GM19025 (cell line): ENCODE measurements around the gene AGAP1.

Experiments
- ATAC-seq: cut with Tn5 transposase; IDR thresholded peaks from one replicate; pipeline ENCODE4 v1.9.1; 2021; ENCODE audit warnings: mild to moderate bottlenecking, low read depth, moderate library complexity; ENCODE audit not compliant: unreplicated experiment

AGAP1 gene

DNA sequence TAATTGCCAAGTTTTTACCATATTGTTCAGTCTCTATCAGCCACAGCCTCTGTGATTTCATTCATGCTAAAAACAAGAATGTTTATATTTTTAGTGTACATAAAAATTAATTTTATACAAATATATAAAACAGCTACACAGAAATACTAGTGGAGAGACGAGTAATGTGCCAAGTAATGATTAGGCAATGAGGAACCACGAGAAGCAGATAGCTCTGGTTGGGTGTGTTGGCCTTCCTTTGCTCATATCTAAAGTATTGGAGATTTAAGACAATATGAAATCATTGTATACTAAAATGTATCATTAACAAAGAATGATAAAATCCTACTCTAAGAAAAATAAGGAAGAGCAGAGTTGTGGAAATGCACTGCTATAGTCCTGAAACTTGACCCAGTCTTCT is 326.7 kb downstream of the AGAP1 start:
- ATAC-seq, result no peak

DNA sequence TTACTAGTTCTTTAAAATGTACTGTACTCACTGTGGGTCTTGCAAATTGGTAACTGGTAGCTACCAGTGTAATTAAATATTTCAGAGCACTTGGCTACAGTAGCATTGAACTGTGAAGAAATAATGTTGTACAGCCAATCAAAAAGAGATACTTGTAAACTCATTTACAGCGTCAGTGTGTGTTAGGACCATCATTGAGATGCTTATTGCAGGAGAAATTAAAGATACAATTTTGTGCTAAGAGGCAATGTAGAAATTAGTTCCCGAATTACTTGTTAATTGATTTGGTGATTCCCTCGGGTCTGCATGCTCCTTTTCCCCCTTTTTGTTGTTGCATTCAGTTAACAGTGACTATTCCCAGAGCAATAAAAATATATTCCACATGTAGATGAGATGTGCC is 330.5 kb downstream of the AGAP1 start:
- ATAC-seq, result no peak

DNA sequence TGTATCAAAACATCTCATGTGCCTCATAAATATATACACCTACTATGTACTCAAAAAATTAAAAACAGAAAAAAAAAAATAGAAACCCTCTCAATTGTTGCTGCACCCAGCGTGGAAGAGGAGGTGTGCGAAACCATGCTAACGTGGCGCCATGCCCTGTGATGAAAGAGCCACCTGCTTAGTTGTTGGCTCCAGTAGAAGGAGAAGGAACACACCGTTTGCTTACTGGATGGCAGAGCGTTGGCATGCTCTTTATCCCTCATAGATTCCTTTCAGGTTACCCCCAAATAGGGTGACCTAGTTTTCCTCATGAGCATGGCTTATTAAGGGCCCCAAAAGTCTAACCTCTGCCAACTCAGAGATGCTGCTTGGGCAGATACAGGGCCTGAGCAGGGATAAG is 332.1 kb downstream of the AGAP1 start:
- no peak for ATAC-seq

DNA sequence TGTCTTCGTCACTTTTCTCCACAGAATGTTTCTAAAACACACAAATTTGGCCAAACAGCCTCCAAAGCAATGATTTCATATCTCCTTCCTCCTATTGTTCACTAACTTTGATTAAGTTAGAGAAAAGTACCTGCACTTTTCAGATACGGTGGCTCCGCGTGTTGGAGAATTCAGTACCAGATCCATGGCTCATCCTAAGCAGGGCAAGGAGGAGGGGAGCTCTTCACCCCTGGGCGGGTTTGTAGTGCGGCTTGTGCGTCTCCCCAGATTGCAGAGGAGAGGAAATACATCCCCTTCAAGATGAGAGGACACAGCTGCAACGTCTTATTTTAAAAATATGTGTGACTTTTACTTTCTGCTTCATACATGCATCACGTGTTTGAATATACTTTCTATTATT is 333.0 kb downstream of the AGAP1 start:
- no peak for ATAC-seq

DNA sequence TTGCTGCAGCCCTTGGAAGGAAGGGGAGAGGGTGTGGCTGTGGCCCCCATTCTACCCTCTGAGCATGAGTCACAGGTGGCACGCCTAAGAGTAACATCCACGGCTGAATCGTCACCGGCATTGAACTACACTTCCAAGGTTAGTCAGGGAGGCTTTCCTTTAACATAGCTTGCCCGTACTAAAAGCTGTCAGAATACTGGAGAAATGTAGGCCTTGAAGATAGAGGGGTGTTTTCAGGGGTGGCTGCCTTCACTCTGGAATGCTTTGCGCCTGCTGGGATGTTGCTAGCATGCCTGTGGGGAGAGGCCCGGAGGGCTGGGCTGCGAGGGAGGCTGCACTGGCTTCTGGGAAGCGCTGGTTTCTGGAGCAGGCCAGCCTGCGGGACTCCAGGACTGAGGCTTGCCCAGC is 333.7 kb downstream of the AGAP1 start:
- no peak for ATAC-seq

DNA sequence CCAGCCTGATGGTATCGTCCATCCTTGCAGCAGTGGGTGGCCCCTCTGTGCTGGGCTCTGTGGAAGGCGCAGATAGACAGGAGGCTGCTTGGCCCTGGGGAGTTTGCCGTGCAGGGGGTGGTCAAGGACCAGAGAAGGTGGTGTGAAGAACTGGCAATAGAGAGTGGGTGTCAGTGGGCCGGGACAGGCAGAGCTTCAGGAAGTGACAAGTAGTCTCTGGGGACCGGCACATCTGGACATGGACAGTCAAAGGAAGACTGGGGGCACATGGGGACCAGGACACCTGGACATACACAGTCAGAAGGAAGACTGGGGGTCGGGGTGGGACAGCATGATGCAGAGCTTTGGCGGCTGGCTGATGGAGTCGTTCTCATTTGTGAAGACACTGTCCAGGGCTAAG is 335.9 kb downstream of the AGAP1 start:
- no peak for ATAC-seq

DNA sequence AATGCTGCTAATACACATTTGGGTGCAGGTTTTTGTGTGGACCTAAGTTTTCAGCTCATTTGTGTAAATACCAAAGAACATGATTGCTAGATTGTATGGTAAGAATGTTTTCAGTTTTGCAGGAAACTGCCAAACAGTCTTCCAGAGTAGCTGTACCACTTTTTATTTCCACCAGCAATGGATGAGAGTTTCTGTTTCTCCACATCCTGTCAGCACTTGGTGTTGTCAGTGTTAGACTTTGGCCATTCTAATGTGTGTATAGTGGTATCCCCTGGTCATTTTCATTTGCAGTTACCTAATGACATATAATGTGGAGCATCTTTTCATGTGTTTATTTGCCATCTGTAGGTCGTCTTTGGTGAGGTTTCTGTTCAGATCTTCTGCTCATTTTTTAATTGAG is 337.9 kb downstream of the AGAP1 start:
- ATAC-seq, result no peak

DNA sequence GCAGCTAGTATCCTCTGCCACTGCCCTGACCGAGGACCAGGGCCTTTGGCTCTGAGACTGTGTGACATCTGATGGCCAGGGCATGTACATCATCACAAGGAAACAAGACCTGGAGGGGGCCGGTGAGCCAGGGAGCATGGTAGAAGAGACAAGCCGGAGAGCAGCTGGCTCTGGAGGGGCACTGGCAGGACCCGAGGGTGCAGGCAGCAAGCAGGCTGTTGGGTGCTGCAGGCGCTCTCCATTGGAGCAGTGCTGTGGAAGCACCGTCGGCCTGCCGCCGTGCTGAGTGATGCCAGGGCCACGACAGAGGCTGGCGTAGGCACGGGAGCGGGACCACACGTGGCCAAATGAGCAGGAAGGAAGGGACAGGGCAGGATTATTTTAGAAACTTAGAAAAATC is 339.1 kb downstream of the AGAP1 start:
- no peak for ATAC-seq

DNA sequence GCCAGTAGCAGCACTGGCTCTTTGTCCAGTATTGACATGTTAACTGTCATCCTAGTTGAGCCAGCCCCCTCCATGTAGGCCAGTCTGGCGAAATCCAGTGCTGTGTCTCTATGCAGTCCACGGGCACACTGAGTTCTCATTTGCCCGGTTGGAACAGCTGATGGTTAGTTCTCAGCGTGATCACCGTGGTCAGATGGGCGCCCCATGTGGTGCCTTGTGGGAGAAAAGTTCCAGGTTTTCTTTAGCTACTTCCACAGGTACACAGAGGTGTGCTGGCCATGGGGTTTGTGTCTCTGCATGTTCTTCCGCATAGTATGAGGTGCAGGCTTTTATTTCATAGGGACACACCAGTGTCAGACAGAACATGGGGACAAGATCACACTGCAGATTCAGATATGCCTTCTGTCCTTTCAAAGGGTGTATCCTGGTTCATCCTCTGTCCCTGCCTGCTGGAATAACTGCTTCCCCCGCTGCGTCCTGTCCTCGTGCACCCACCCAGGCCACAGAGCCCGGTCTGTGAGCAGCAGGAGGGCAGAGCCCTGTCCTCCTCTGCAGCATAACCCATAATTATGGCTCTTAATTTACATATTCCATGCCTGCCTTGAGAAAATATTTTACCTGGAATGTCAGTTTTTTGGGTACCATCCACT is 340.3 kb downstream of the AGAP1 start:
- ATAC-seq, result no peak

DNA sequence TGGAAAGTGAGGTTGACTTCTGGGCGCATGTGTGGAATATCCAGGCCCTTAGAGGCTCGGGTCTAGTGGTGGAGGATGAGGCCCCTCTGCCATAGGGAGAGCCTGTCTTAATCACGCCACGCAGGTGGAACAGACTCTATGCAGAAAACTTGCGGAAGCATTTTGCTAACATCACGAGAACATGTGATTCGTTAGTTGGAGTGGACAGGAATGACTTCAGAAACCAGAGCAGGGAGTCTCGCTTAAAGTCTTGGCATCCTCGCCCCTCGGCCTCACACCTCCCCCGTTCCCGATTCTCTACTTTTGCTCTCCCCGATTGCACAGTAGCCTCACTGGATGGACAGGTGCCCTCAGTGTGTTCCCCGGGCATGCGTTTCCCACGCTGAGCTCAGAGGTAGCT is 340.9 kb downstream of the AGAP1 start:
- ATAC-seq, result no peak

DNA sequence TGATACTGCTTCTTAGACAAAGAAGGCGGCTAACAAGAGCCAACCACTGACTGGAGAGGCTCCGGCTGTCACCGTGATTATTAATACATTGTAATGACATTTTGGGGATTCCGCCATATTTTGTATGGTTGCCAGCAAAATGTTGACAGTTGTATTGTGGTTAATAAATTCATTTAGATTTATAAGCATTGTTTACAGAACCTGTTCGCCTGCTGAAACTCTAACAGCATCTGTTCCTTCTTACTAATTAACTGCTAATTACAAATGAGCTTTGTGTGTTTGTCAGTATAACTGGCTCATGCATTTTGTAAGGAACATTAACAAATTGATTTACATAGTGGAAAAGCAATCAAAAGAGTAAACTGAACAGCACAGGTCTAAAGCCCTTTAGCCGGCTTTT is 342.0 kb downstream of the AGAP1 start:
- ATAC-seq, result no peak

DNA sequence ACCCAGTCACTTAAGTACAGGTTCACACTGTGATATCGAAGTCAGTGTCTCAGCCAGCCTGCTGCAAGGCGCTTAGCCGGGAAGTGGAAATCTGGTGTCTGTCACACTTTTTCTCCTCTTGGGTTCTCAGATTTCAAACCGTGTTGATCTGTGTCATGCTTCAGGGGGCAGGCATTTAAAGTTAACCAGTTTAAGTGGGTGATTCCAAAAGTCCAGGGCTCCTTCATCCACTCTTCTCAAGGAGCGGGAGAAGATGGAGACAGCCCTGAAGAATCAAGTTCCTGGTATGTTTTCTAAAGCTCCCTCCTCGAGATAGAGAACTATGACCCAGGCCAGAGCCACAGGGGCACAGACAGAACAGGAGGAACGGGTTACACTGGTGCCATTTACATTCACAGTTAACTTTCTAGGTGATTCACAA is 342.7 kb downstream of the AGAP1 start:
- ATAC-seq, result no peak

DNA sequence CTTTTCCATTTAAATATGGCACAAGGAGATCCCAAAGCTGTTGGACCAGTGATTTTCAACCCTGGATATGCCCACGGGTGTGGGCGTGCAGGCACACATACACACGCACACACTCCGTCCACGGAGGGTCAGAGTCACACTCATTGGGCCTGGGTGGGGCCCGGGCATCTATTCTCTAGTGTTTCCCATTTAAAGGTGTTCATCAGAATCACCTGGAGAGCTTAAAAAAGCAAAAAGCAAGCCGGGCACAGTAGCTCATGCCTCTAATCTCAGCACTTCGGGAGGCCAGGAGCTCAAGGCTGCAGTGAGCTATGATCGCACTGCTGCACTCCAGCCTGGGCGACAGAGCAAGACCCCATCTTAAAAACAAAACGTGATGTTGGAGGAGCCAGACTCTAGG is 345.4 kb downstream of the AGAP1 start:
- no peak for ATAC-seq

DNA sequence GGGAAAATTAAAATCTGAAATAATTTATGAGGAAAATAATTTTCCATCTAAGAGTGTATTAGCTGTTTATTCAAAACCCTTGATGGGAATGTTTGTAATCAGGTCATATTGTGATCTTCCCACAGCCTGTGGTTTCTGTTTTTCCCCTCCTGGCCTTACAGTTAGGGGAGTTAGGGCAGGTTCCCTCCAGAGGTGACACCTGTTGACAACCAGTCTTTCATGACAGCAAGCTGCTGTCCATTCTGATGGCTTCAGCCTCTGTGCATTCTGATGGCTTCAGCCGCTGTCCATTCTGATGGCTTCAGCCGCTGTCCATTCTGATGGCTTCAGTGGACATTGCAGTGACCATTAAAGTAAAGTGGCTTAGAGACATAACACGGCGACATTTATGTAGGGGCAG is 346.1 kb downstream of the AGAP1 start:
- ATAC-seq, result no peak

DNA sequence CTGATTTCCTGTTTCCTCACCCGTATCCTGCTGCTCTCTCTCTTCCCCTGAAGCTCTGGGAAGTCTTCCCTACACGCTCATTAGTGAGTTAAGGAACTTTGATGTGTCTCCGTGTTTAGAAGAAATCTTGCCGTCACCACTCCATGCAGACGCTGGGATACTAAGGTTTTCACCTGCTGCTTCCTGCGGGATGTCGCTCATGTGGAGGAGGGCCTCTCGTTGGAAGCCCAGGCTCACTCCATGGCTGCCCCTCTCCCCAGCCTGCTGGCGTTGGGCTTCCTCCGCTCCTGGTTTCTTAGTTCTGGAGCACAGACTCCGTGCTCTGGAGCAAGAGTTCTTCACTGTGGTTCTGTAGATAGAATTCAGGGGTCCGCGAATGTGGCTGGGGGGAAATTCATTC is 348.0 kb downstream of the AGAP1 start:
- ATAC-seq, result no peak

DNA sequence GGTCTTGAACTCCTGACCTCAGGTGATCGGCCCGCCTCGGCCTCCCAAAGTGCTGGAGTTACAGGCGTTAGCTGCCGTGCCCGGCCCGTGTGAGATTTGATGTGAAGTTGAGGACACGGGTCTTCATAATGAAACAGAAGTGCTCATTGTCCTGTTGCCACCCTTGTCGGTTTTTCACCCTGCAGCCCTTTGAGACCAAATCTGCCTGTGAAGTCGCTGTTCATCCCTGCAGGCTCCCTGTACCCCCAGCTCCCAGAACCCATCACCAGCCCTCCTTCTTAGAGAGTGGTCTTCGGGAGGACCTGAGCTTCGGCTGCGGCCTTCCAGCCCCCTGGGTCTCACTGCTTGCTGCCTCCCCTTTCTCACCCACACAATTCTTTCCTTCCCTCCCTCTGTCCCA is 349.1 kb downstream of the AGAP1 start:
- ATAC-seq, result no peak

DNA sequence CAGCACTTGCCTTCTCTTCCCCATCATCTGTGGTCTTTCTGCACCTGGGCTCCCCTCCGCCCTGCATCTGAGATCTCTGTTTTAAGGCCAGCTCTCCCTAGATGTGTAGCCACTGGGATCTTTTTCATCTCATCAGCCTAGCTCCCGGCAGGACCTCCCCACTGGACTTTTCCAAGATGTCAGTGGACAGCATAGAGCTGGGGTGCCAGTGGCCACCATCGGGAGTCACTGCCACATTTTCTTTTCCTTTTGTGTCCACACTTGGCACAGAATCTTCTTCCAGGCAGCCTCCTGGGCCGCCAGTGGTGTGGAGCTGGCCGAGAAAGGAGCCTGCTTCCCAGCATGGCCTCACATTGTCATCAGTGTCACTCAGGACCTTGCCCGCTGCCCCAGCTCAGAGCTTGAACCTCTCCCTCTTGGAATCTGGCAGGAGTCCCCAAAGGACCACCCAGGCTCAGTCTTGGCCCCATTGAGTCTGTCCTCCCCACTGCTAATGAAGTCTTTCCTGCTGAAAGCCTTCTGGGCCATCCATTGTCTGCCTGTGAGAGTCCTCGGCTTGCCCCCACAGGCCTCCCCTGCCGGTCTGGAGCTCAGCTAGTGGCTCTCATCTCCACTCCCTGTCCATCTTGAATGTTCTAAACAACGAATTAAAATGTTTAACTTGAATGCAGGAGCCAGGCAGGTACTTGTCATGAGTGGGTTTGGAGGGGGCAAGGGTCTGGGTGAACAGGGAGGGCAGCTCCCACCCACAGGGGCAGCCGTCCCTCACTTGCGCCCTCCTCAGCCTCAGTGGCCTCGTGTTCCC is 349.9 kb downstream of the AGAP1 start:
- ATAC-seq, result no peak

DNA sequence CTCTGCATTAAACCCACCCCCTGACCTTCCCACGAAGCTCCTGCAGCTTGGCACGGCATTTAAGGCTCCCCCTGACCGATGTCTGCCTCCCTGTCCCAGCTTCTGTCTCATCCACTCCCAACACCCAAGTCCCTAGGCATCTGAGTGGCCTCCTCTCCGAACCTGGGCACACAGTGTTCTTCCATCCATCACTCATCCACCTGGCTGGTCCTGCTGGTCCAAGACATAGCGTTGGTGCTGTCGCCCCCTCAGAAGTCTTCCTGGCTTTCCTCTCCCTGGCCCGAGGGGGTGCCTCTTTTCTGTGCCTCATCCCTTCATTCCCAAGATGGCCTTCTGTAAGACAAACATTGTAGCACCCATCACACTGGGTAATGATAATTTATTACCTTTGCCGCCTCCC is 350.7 kb downstream of the AGAP1 start:
- ATAC-seq, result no peak

DNA sequence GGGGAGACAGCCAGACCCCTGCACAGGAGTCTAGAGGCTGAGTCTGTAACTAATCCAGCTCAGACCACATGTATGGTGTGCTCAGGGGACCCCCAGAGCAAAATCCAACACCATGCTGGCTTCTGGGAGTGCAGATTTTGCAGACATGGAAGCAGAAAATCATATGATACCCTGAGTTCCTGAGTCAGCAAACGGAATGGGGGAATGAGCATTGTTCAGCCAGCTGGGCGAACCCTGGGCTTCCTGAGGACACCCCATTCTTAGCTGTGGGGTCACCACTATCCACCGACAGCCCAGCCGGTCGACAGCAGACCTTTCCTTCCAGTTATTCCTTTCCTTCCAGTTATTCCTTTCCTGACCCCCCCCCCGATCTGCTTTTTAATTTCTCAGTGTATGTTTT is 351.4 kb downstream of the AGAP1 start:
- ATAC-seq, result no peak

DNA sequence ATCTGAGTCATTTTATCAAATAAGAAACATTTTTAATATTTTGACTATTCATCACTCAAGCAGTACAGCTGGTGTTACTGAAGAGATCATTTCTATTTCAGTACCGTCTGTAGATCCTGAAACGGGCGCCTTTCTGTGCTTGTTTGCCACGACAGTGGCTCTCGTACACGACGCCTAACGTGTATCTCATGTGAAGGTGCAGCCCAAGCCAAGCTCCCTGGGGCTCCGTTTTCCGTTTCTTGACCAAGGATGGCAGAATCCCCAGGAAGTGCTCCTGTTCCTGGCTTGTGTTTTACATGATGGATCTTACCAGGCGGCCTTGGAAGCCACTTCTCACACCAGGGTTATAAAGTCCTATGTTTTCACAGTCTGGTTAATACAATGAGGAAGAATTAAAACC is 353.7 kb downstream of the AGAP1 start:
- no peak for ATAC-seq

DNA sequence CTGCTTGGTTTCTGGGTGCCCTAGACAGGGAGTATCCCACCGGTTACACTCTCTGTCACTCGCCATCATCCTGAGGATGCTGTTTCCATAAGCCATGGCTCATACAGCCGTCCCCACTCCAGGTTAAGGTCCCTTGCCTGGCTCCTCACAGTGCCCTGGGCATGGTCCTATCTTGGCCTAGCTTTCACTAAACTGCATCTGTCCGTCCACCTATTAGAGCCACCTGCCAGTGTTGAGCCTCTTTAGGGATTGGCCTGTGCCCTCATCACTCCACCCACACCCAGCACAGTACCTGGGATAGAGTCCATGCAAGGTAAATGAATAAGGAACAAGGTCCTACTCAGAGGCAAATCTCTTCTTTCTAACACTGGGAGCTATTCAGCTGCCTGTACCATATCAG is 354.2 kb downstream of the AGAP1 start:
- ATAC-seq, result no peak

DNA sequence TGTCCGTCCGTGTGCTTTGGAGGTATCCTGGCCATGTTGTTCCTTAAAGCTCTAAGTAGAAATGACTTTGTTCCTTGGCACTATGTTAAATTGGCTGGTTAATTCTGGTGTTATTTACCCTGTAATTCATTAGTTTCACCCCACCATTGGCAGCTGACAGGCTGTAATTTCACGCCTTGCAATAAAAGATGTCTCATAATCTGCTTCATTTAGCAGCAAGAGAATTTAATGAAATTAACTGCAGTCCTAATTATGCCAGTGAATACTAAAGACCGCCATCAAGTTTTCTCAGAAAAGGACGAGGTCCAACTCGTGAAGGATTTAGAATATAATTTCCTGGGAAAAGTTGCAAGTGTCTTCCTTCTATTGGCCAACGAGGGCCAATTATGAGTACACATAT is 355.1 kb downstream of the AGAP1 start:
- ATAC-seq, result no peak
